GM21515 (cell line): ENCODE measurements around the gene STK25.
"Not testable (repeated sequence)": the region's sequence is repeated elsewhere in the genome, so short reads cannot be mapped to it uniquely, and the experiment has no call there.

Experiments used
- ATAC-seq: cut with Tn5 transposase; IDR thresholded peaks from one replicate; pipeline ENCODE4 v1.9.1; 2021; ENCODE audit not compliant: unreplicated experiment

STK25 gene

DNA sequence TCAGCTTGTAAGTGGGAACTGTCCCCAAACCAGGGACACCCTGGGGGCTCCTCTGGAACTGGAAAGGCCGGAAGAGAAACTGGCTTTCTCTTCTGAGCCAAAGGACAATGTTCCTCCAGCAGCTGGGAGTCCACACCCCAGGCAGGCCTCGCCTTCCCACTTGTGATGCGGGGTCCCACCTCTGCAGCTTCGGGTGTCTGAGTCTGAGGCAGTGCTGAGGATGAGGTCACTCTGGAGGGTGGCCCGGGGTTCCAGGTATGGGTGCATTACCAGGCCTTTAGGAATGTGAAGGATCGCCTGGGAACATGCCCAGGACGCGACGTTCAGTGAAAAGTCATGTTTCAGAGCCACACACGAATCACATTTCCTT lies 32.0 kb upstream of the STK25 start:
- no peak for ATAC-seq

DNA sequence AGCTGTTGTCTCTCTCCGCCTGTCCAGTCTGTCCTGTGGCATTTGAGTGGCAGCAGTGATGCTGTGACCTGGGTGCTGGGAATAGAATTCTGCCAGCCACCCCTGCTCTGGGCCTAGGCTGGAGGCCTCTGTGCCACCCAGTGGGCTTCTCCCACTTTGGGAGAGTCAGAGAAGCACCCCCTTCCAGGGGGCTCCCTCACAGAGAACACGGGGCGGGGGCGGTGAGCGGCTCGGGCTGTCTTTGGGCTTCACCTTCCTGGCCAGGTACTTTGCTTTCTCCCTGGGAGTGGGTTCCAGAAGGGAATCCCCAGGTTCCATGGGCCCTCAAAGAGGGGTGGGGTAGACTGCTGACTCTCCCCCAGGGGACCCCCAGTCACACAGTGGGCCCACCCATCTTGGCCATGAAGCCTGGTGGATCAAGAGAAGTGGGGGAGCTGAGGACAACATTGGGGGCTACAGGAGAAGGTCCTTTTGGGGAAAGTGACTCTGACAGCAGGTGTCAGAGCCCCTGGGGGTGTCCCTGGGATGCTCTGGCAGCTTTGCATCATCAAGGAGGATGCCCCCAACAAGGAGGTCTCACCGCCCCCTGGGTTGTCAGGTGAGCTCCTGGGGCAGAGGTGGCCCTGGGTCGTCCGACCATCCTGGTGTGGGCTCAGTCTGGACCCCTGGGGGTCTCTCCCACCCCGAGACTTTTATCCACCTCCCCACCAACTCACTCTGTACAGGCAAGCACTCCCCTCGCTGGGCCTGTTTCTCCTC lies 31.4 kb upstream of the STK25 start:
- ATAC-seq, result no peak

DNA sequence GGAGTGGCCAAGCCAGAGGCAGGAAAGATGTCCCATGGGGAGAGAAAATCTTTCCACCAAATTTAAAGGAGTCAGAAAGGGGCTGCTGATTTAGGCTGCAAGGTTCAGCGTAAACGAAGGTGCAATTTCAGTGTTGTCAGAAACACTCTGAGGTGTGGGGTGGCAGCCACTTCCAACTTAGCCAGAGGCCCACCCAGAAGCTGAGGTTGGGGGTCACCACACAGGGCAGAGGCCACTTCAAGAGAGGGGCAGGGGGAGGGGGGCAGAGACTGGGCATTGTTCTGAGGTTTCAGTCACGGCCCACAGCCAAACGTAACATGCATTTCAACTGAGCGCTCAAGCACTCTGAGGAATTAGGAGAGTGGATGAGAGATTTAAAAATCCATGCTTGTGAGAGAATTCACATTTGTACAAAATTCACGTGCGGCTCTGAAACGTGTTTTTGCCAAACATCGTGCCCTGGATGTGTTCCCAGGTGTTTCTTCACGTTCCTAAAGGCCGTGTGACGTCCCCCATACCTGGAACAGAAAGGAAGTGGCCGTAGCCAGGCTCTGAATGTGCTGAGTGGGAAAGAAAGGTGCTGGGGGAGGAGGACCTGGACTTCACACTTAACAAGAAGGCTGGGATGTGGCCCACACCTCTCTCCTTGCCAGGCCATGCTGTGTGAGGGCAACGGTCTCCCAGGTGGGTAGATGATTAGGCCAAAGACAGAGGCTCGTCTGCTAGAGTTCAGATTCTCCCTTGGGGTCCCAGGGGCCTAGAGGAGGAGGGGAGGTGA lies 30.6 kb upstream of the STK25 start:
- no peak for ATAC-seq

DNA sequence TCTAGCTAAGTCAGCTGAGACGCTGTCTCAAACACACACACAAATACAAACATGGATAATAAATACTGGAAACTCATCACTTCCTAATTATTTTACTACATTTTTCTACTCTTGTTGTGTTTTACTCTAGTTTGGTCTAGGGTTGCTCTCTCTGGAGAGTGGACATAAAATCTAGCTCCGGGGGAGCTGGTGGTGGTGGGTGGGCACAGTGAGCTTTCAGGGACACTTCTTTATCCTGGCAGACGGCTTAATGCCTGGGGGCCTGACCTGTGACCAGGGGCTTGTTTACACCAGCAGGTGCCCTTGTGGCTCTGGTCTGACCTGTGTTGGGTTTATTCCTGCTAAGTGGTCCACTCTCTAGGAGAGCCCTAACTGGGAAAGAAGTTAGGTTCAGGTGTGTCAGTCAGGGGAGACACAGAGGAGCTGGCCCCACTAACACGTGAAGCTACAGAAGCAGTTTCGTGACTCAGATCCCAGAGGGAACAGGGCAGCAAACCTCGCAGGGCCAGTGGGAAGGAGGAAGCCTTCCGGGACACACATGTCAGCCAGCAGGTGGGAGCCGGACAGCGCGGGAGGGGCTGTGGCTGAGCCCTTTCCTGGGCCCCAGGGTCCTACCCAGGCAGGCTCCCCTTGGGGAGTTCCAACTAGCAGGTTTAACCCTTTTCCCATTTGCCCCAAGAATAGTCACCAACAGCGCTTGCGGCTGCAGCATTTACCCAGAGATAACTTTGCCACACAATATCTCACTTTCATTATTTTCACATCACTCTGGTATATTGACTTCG lies 27.7 kb upstream of the STK25 start:
- ATAC-seq, result no peak

DNA sequence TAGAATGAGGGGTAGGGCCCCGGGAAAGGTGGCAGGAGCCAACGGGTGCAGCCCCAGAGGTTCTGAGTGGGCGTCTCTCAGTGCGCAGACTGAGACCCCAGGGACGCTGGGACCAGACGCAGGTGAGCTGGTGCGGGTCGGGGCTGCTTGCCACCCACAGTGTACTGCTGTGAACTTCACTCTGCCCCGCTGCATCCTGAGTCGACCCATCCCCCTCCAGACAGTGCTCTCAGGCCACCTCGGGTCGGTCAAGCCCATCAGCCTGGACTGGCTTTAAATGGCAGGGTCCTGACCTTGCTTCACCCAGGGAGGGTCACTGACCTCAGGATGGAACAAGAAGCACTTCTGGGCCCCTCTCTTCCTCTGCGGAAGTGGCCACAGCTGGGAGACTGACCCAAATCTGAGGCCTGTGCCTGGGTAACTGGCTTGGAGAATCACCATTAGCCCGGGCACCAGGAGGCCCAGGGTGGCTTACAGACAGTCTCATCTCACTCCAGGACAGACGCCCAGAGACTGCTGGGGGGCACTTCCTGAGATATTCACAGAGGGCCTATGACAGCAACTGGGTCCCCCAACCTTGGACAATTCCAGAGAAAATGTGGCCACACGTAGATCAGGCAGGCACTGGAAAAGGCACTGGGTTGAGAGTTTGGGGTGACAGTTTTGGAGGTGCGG lies 26.5 kb upstream of the STK25 start:
- no peak for ATAC-seq

DNA sequence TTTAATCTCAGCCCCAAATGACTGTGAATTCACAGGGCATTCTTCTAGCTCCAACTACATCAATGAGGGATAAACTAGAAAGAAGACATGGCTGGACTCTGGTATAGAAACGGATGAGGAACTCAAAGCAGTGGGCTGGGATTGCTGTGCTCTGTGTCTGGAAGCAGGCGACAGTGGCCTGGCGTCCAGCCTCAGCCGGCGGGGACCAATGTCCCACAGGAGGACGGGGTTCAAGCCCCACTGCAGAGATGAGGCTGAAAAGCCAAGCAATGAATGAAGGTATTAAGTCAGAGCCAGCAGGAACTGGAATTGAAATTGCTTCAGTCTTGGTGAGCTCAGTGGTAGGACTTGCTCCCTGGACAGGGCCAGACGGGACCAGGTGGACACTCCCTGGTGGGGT lies 25.9 kb upstream of the STK25 start:
- ATAC-seq, result no peak

DNA sequence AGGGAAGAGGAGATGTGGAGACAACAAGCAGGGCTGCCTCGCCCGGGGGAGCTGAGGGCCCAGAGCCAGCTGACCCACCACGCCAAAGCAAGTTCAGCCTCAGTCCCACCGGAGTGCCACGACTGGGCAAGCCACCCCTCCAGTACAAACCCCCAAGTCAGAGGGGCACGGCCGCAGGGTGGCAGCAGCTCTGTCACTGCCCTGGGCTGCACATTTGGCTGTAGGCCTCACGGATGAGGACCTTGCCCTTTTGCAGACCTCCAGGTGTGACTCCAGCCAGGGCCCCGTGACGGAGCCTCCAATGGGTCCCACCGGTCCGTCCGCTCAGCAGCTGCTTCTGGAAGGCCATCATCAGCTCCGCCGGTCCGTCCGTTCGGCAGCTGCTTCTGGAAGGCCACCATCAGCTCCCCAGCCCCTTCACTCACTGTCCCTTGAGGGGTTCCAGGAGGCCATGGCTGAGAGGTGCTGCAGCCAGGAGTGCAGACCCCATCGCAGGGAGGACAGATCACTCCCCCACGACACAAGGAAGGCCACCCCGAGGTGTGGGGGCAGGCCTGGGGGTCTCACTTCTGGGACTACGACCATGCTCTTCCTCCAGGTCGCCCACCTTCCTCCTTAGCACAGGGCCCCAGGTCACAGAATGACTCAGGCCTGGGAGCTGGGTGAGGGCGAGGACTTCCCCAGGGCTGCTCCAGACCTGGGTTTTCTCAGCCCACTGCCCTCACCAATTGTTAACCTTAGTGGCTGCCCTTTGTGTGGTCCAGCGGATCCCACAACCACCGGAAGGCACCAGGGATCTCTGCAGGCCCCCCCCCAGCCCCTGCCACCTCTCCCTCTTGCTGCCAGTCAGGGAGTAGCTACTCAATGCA lies 24.6 kb upstream of the STK25 start:
- ATAC-seq, result no peak

DNA sequence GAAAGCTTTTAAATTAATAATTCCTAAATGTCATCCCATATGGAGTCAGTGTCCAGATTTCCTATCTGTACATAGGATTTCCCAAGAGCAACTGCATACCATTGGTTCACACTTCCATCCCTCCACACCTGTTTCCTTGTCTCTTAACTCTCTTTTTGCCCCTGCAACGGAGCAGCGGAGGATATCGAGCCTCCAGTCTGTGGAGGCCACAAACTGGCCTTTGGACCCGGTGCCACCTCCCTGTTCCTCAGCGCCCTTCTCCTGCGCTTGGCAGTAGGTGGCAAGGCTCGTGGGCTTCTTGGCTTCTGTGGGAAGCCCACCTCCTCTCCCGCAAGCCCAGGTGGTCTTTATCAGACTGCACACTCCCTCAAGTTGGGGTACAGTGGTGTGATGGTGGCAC lies 23.8 kb upstream of the STK25 start:
- no peak for ATAC-seq

DNA sequence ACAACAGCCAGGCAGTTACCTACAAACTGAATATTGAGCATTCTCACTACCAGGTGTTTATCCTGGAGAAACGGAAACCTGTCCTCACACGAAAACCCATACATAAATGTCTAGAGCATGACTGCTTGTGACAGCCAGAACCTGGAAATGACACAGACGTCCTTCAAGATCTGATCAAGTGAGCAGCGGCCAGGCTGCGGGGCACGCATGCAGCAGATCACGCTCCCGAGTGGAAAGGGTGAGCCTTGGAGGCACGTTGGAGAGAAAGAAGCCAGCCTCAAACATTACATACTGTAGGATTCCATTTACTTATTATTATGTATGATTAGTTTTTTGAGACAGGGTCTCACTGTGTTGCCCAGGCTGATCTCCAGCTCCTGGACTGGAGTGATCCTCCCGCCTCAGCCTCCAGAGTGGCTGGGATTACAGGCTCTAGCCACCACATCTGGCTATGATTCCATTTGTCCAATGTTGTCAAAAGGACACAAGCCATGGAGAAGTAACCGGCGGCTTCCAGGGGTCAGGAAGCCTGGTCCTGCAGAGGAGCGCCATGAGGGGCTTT lies 22.9 kb upstream of the STK25 start:
- no peak for ATAC-seq

DNA sequence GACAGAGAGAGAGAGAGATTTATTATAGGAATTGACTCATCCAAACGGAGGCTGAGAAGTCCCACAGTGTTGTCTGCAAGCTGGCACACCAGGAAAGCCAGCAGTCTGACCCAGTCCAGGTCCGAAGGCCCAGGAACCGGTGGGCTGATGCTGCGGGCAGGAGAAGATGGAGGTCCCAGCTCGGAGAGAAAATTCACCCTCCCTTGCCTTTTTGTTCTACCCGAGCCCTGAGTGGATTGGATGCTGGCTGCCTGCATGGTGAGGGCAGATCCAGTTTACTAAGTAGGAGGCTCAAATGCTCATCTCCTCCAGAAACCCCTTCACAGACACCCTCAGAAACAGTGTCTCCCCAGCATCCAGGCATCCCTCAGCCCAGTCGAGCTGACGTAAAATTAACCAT lies 22.2 kb upstream of the STK25 start:
- ATAC-seq, result no peak

DNA sequence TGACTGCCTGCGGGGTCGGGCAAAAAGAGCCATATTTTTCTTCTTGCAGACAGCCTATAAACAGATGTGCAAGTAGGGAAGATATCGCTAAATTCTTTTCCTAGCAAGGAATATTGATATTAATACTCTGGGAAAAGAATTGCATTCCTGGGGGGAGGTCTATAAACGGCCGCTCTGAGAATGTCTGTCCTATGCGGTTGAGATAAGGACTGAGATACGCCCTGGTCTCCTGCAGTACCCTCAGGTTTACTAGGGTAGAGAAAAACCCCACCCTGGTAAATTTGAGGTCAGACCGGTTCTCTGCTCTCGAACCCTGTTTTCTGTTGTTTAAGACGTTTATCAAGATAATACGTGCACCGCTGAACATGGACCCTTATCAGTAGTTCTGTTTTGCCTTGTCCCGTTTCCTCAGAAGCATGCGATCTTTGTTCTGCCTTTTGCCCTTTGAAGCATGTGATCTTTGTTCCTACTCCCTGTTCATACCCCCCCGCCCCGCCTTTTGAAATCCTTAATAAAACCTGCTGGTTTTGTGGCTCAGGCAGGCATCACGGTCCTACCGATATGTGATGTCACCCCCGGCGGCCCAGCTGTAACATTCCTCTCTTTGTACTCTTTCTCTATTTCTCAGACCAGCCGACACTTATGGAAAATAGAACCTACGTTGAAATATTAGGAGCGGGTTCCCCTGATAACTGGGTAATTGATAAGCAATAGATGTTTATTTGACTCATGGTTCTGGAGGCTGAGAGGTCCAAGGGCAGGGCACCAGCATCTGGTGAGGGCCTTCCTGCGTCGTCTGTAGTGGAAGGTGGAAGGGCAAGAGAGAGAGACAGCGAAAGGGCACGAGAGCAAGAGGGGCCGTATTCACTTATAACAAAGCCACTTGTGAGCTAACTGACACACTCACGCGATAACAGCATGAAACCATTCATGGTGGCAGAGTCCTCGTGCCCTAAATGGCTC lies 17.7 kb upstream of the STK25 start:
- not testable (repeated sequence) for ATAC-seq

DNA sequence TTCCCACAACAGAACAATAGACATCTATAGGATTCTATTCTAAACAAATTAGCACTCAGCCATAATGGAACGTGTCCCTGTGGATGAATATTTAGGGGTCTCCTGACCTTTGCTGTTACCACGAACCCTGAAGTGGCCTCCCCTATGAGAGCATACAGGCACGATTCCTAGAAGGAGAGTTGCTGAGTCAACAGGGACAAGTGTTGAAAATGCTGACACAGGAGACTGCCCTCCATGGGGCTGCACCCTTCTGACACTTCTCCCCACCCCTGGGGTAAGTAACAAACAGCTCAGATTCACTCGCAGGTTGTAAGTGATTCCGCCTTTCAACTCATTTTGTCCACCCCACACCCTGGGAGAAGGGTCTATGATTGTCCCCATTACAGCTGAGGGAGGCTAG lies 14.1 kb upstream of the STK25 start:
- ATAC-seq, result no peak

DNA sequence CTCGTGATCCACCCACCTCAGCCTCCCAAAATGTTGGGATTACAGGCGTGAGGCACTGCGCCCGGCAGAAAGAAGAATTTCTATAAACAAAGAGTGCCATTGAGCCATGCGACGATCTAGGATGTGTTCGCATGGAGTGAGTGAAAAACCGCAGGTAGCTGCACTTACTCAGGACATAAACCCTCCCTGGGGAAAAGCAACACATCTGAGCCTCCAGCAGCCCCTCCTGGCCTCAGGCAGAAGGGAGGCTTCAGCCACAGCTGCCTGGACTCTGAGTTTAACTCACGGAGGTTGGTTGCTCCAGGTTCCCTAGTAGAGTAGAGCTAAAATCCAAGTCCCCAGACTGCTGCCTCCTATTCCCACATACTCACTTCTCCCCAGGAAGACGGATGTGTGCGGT lies 11.3 kb upstream of the STK25 start:
- no peak for ATAC-seq

DNA sequence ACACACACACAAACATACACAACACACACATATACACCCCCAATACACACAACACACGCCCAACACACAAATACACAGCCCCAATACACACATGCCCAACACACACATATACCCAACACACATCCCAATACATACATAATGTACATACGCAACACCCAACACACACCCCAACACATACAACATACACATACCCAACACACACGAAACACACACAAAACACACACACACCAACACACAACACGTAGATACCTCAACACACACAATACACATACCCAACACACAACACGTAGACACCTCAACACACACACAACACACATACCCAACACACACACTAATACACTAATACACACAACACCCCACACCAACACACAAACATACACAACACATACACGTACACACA lies 8.9 kb upstream of the STK25 start:
- no peak for ATAC-seq

DNA sequence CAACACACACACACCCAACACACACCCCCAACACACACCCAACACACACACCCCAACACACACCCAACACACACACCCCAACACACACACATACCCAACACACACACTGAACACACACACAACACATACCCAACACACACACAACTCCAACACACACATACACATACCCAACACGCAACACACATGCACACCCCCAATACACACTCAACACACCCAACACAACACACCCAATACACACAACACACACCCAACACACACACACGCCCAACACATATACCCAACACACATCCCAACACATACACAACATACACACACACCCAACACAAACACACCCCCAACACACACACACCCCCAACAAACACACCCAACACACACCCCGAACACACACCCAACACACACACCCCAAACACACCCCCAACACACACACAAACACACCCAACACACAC lies 8.2 kb upstream of the STK25 start:
- ATAC-seq, result no peak

DNA sequence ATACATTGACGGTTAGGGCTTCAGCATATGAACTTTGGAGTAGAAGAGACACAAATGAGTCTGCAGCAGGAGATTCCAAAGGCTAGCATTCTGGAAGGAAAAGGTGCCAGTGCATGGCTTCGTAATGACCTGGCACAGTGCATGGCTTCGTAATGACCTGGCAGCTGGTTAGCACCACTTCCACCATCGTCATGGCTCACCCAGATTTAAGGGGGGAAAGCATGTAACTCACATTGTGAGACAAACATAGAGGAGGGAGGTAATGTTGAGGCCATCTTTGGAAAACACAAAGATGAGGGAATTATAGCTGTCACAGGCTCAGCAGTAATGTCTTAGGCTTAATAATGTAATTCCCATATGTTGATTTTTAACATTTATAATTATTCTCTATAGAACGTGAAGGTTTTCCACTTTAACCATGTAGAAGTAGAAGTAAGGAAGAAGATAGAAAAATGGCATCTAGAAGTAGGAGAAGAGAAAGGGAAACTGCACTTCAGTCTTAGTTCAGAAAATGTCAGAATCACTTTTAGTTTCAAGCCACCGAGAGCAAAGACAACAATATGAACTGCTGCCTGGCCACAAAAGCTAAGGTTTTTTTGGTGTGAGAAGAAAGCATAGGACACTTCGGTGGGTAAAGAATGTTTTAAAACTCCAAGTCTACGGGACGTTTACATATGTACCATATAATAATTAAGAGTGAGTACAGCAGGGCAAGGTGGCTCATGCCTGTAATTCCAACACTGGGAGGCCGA lies 6.8 kb upstream of the STK25 start:
- ATAC-seq, result peak; percentile 62

DNA sequence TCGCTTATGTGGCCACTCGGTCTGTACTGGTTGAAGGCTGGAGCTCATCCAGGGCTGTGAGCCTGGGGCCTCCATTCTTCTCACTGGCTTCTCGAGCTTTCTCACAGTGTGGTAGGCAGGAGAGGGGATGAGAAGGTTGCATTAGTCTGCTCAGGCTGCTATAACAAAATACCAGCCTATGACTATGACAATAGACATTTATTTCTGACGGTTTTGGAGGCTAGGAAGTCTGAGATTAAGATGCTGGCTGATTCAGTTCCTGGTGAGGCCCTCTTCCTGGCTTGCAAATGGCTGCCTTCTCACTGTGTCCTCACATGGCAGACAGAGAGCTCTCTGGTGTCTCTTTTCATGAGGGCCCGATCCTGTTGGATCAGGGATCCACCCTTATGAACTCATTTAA lies 6.2 kb upstream of the STK25 start:
- ATAC-seq, result no peak

DNA sequence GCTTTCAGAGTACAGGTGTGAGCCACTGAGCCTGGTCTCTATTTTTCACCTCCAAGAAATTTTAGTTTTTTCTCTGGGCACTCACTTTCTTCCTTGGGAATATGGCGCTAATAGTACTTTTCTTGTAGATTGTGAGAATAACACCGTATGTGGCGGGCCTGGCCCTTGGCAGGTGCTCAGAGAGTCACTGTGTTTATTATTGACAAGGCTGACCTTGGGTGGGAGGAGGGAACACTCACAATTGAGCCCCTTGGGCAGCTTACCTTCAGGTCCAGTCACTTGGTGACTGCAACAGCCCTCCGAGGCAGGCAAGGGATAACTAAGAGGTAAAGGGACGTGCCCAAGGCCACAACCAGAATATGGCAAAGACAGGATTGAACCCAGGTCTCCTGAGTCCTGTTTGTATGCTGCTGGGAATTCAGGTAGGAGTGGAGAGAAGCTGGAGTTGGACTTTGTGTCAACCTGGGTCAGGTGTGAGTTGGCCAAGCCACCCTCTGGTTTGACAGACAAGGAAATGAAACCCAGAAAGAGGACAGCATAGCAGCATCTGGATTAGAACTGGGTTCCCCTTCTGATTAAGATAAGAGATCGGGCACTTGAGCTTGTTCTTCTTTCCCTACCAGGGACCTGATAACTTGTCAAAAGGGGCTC lies 2.8 kb upstream of the STK25 start:
- ATAC-seq, result no peak
